Panc1 (cell line): ENCODE data around the gene SNTB2. TPM values are rescaled to one million over a fixed set of nuclear protein-coding genes. Genes with fewer than 3 reads are reported as not detected.

Experiments
- ATAC-seq: fragments of 200-7000 bp; cut with Tn5 transposase; 2 replicates; pipeline ENCODE4 v1.9.1; 2020; ENCODE audit warnings: mild to moderate bottlenecking, moderate library complexity
- BruUV-seq: library from RNA; stranded (reverse); fragments of 400-500 nt; replicated peaks from 2 replicates; lab custom pipeline; 2021; lab: Mats Ljungman, UMichigan
- CTCF ChIA-PET: fragments of 300-600 bp; sonication (Branson Sonifier 250); formaldehyde crosslinking; loops from one replicate; lab custom pipeline; 2022; ENCODE audit warnings: antibody characterized with exemption; lab: Charles Lee
- POLR2A ChIA-PET: fragments of 300-600 bp; sonication (Branson Sonifier 250); formaldehyde crosslinking; loops from one replicate; lab custom pipeline; 2022; ENCODE audit warnings: antibody characterized with exemption; lab: Charles Lee
- DNase-seq: peaks from one replicate; pipeline ENCODE4 v3.0.0-alpha.2; 2010; ENCODE audit warnings: low read depth, low spot score
- H3K27ac ChIP-seq: 2 replicates; pipeline ENCODE4 v1.5.1; 2011; ENCODE audit warnings: mild to moderate bottlenecking, low read length, inconsistent platforms
- H3K27me3 ChIP-seq: fragments of 200-500 bp; sonication (Bioruptor generic); 2 replicates; pipeline ENCODE4 v1.6.0; 2014; ENCODE audit warnings: low read length, inconsistent platforms; ENCODE audit not compliant: control insufficient read depth, insufficient read depth
- H3K36me3 ChIP-seq: fragments of 200-500 bp; sonication (Bioruptor generic); 2 replicates; pipeline ENCODE4 v1.5.1; 2014; ENCODE audit warnings: inconsistent platforms, mild to moderate bottlenecking, low read length, moderate library complexity; ENCODE audit not compliant: control insufficient read depth, insufficient read depth
- H3K4me1 ChIP-seq: 2 replicates; pipeline ENCODE4 v1.5.1; 2011; ENCODE audit warnings: inconsistent platforms, mild to moderate bottlenecking, low read length, moderate library complexity; ENCODE audit not compliant: control insufficient read depth, insufficient read depth
- H3K4me3 ChIP-seq, 2 experiments: 2 replicates each; pipeline ENCODE4 v1.5.1; 2011 to 2012; ENCODE audit warnings: low read depth in 2 of 2, low read length in 2 of 2, mild to moderate bottlenecking in 2 of 2, inconsistent platforms in 1 of 2, moderate library complexity in 1 of 2
- H3K9me3 ChIP-seq: fragments of 200-500 bp; sonication (Bioruptor generic); 2 replicates; pipeline ENCODE4 v1.5.1; 2014; ENCODE audit warnings: low read depth, mild to moderate bottlenecking, inconsistent platforms, low read length, moderate library complexity; ENCODE audit not compliant: control insufficient read depth, insufficient read depth
- POLR2AphosphoS5 ChIP-seq: IDR thresholded peaks from 2 replicates; pipeline ENCODE4 v1.6.1; 2012; ENCODE audit warnings: mild to moderate bottlenecking, low read depth, low read length, moderate library complexity
- SIN3A ChIP-seq: IDR thresholded peaks from 2 replicates; pipeline ENCODE4 v1.6.1; 2012; ENCODE audit warnings: low read depth, mild to moderate bottlenecking, low read length, moderate library complexity, borderline replicate concordance; ENCODE audit not compliant: insufficient read depth
- TCF7L2 ChIP-seq: IDR thresholded peaks from 2 replicates; pipeline ENCODE4 v1.6.1; 2011; ENCODE audit warnings: mild to moderate bottlenecking, low read depth, low read length, inconsistent platforms
- in situ Hi-C: cut with HindIII; loops from 2 replicates; pipeline ENCODE4 v1.10.0; 2016; ENCODE audit warnings: low sequenced_read_pairs, low pct_unique_long_range_greater_than_20kb
- intact Hi-C: fragments of 100-400 bp; cut with micrococcal nuclease; formaldehyde crosslinking; loops from one replicate; pipeline ENCODE4 v1.10.0; 2022; ENCODE audit not compliant: unreplicated experiment
- total RNA-seq: library from RNA; stranded (reverse); gene quantifications from one replicate; pipeline ENCODE4 v1.2.1, GENCODE V29; 2021; ENCODE audit not compliant: unreplicated experiment
- TF ChIP-seq, protein P1 (sequence below), 2 experiments: IDR thresholded peaks; 2 replicates each; pipeline ENCODE4 v1.6.1; 2011 to 2012; ENCODE audit warnings: low read depth in 2 of 2, control low read depth in 1 of 2, low read length in 1 of 2, mild to moderate bottlenecking in 1 of 2, moderate library complexity in 1 of 2; ENCODE audit not compliant: insufficient read depth in 1 of 2
- TF ChIP-seq, protein P2 (sequence below): fragments of 450-650 bp; IDR thresholded peaks from 2 replicates; pipeline ENCODE4 v1.5.1; 2017; ENCODE audit warnings: mild to moderate bottlenecking

The SNTB2 gene
- total RNA-seq, 1 experiment from 2014 or later, result 40.8 TPM

GRCh38 chr16:69239851-69240250 is 52.9 kb downstream of the SNTB2 start:
- BruUV-seq, result no TSS peak
- Histone ChIP-seq H3K27ac (no peak overlapping the region), H3K27me3 (no peaks in the 10 kb centered on the region), H3K9me3 (no peaks in the 10 kb centered on the region), H3K36me3 (no peaks in the 10 kb centered on the region), H3K4me3 (no peak overlapping the region), H3K4me1 (0 out of 2 replicates have a peak, but pooled peaks cover 6% of the 10 kb centered on the region)
- ATAC-seq (no peak), DNase-seq (no peak)
- intact Hi-C loops, result no loop called here
- in situ Hi-C loops, result no loop called here
- TF ChIP-seq, protein P1, sequence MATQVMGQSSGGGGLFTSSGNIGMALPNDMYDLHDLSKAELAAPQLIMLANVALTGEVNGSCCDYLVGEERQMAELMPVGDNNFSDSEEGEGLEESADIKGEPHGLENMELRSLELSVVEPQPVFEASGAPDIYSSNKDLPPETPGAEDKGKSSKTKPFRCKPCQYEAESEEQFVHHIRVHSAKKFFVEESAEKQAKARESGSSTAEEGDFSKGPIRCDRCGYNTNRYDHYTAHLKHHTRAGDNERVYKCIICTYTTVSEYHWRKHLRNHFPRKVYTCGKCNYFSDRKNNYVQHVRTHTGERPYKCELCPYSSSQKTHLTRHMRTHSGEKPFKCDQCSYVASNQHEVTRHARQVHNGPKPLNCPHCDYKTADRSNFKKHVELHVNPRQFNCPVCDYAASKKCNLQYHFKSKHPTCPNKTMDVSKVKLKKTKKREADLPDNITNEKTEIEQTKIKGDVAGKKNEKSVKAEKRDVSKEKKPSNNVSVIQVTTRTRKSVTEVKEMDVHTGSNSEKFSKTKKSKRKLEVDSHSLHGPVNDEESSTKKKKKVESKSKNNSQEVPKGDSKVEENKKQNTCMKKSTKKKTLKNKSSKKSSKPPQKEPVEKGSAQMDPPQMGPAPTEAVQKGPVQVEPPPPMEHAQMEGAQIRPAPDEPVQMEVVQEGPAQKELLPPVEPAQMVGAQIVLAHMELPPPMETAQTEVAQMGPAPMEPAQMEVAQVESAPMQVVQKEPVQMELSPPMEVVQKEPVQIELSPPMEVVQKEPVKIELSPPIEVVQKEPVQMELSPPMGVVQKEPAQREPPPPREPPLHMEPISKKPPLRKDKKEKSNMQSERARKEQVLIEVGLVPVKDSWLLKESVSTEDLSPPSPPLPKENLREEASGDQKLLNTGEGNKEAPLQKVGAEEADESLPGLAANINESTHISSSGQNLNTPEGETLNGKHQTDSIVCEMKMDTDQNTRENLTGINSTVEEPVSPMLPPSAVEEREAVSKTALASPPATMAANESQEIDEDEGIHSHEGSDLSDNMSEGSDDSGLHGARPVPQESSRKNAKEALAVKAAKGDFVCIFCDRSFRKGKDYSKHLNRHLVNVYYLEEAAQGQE (IDR thresholded peaks at IDR 0.05; ENCODE audit: insufficient read depth in 1 of 2, low read depth in 2 of 2, low read length in 1 of 2), result no peak
- TF ChIP-seq POLR2AphosphoS5 (no peak), SIN3A (no peak), TCF7L2 (no peak)
- TF ChIP-seq, protein P2, sequence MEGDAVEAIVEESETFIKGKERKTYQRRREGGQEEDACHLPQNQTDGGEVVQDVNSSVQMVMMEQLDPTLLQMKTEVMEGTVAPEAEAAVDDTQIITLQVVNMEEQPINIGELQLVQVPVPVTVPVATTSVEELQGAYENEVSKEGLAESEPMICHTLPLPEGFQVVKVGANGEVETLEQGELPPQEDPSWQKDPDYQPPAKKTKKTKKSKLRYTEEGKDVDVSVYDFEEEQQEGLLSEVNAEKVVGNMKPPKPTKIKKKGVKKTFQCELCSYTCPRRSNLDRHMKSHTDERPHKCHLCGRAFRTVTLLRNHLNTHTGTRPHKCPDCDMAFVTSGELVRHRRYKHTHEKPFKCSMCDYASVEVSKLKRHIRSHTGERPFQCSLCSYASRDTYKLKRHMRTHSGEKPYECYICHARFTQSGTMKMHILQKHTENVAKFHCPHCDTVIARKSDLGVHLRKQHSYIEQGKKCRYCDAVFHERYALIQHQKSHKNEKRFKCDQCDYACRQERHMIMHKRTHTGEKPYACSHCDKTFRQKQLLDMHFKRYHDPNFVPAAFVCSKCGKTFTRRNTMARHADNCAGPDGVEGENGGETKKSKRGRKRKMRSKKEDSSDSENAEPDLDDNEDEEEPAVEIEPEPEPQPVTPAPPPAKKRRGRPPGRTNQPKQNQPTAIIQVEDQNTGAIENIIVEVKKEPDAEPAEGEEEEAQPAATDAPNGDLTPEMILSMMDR, result no peak
- ChIA-PET CTCF (no interaction called here), POLR2A (no interaction called here)

DNA sequence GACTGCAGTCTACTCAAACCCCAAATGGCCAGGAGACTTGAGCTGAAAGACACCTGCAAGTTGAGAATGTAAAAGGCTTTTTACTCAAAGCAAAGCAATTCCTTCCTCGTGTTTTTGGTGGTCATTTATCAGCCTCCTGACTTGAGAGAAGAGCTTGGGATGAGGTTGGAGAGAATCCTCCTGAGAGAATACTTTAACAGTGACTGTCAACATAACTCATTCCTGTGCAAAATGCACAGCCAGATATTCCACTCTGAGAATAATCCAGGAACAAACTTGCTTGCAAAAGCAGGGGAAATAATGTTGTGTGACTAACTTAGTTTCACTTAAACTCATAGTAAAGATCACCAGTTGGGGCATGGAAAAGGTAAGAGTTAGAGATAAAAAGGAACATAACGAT is 53.4 kb downstream of the SNTB2 start:
- no peak overlapping the region for H3K4me3 ChIP-seq
- in situ Hi-C loops, result no loop called here
- no peak overlapping the region for H3K27ac ChIP-seq
- H3K36me3 ChIP-seq, result no peaks in the 10 kb centered on the region
- no peak for DNase-seq
- TF ChIP-seq, protein P2, result no peak
- TF ChIP-seq TCF7L2 (no peak), POLR2AphosphoS5 (no peak), SIN3A (no peak)
- TF ChIP-seq, protein P1 (IDR thresholded peaks at IDR 0.05; ENCODE audit: insufficient read depth in 1 of 2, low read depth in 2 of 2, low read length in 1 of 2), result no peak
- intact Hi-C loops, result no loop called here
- H3K27me3 ChIP-seq, result no peaks in the 10 kb centered on the region
- ChIA-PET POLR2A (no interaction called here), CTCF (interaction anchor here (0.6 kb wide), 1 partner anchor 23 kb away, joined by 8 read pairs; no protein-coding TSS in a partner anchor)
- H3K9me3 ChIP-seq, result no peaks in the 10 kb centered on the region
- H3K4me1 ChIP-seq, result 0 out of 2 replicates have a peak, but pooled peaks cover 6% of the 10 kb centered on the region
- no peak for ATAC-seq
- BruUV-seq, result no TSS peak
